ENCODE measurements around the gene ZNF425.
A peak's percentile ranks its signal among the peaks of the same experiment; 100 is the strongest.
"Not testable (repeated sequence)": the region's sequence is repeated elsewhere in the genome, so short reads cannot be mapped to it uniquely, and the experiment has no call there.

The ZNF425 gene, protein sequence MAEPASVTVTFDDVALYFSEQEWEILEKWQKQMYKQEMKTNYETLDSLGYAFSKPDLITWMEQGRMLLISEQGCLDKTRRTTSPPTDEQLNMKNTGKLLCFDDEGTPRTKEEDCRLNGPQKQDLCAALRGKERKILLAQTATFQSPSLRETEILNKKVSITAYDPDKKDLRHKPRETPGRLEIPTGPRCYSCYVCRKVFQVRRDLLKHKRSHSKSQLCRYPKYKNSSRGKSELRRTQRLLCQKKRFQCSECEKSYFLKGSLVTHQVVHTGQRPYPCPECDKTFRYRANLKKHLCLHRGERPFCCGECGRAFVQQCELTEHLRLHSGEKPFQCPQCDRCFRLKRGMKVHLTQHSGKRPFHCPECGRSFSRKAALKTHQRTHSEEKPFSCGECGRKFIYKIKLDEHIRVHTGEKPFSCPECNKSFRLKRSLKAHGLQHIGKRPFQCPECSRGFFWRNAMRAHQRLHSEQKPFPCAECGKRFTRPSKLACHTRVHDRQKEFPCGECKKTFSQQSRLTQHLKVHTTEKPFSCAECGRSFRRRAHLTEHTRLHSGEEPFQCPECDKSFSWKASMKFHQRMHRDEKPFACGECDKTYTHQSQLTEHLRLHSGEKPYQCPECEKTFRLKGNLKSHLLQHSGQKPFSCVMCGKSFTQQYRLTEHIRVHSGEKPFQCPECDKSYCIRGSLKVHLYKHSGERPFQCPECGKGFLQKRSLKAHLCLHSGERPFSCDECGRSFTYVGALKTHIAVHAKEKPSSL

DNA sequence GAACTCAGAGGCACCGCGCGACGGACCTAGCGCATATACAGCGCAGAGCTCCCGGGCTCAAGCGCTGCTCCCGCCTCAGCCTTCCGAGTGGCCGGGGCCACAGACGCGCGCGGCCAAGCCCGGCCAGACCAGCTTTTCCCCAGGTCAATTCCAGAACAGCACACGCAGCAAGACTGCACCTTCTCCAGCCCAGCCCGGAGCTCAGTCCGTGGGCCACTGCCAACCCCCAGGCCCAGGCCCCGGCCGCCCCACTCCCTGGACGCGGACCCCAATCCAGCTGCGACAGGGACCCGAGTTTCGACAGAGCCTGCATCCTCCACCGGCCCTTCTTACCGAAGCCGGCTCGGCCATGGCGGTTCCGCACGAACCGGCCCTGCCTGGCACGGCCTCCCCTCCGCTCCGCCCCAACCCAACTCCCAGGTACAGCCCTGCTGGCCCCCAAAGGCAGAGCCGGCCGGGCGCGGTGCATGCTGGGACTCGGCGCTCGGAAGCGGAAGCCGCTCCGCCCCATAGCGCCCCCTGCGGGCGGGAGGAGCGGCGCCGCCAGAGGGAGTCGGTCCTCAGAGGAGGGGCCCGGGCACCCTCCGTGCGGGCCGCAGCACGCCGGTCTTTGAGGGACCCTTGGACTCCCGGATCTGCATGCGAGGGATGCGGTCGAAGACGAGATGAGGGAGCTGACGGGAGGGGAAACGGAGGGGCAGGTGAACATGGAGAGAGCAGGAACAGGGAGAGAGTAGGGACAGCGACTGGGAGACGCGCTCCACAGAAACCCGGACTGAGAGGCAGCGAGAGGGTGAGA, at the start of gene ZNF425:
TSS of gene ZNF425 (minus strand) at position 462 of the 799 bp plus-strand sequence. CDS start at position 351, 111 bp downstream.
- peak; percentile 55 to 96 (median 89) for DNase-seq

DNA sequence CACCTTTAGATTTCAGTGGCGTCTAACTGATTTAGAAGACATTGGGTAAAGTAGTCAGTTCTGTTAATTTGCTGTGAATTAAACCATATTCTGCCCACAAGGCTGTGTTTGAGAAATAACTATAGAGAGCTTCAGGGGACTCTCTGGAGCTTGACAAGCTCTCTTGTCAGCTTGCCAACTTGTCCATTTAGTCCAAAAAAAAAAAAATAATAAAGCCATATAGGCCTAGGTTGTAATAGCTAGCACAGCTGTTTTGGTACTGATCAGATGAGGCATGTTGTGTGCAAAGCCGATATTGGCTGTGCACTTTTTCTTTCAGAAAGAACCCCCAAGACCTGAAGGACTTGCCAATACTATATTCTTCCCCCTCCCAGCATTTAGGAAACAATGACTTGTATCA, 49.0 kb upstream of the ZNF425 start:
- no peak for DNase-seq

DNA sequence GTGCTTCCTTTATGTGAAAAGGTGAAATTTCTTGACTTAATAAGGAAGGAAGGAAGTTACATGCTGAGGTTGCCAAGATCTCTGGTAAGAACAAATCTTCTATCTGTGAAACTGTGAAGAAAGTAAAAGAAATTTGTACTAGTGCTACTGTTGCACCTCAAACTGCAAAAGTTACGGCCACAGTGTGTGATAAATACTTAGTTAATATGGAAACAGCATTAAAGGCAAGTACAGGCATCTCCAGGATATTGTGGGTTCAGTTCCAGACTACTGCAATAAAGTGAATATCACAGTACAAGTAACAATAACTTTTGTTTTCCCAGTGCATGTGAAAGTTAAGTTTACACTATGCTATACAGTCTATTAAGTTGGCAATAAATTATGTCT, 46.4 kb upstream of the ZNF425 start:
- DNase-seq, result no peak

DNA sequence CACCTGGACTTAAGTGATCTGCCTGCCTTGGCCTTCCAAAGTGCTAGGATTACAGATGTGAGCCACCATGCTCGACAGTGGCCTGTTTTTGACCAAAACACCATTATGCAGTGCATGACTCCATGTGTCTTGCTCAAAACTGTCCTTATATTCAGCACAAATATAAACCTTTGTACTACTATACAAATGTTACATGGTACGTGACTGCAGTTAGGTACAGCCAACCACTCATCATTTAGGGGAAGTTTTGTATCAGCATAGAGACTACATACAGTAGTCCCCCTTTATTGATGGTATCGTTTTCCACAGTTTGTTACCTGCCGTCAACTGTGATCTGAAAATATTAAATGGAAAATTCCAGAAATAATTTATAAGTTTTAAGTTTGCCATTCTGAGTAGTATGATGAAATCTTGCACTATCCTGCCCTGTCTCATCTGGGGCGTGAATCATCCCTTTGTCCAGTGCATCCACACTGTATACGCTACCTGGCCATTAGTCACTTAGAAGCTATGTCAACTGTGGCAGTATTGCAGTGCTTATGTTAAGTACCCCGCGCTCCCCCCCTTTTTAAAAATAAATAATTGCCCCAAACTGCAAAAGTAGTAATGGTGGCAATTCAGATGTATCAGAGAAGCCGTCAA, 45.9 kb upstream of the ZNF425 start:
- no peak for DNase-seq

DNA sequence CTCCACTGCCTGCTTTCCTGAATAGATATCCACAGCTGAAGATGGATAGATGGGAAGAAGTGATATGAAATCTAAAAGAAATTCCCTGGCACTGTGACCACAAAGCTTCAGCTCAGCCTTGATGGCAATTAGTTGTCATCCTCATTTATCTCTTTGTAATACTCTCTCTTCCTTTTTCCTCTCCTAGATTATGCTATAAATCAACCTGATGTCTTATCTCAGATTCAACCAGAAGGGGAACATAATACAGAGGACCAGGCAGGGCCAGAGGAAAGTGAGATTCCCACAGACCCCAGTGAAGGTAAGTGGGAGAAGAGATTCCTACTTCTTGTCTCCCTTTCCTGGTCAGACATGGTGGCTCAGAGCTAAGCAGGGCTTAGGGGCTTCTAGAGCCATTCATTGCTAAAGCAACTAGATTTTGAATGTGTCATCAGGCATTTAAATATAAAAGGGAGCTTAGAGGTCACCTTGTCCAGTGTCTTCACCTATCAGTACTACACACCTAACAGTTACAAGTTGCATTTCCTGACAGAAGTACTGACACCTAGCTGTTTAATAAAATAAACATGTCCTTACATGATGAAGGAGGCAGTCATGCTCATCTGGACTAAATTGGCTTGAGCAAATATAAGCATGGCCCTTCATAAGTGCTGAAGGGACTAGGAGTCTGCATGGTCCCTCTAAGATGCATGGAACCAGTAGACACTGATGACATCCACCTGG, 40.7 kb upstream of the ZNF425 start:
- no peak for DNase-seq

DNA sequence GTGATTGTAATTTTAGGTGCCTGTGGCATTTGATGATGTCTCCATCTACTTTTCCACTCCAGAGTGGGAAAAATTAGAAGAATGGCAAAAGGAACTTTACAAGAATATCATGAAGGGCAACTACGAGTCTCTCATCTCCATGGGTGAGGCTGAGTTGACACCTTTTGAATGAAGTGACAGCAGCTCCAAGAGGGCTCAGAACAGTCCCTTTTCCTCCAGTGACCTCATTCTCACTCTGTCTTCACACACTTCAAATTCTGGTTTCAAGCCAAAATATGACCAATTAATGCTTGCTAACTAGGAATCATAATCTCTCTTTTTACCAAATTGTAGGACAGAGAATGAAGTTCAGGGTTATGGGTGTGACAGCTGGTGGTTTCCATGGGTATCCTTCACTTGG, 40.0 kb upstream of the ZNF425 start:
- no peak for DNase-seq

DNA sequence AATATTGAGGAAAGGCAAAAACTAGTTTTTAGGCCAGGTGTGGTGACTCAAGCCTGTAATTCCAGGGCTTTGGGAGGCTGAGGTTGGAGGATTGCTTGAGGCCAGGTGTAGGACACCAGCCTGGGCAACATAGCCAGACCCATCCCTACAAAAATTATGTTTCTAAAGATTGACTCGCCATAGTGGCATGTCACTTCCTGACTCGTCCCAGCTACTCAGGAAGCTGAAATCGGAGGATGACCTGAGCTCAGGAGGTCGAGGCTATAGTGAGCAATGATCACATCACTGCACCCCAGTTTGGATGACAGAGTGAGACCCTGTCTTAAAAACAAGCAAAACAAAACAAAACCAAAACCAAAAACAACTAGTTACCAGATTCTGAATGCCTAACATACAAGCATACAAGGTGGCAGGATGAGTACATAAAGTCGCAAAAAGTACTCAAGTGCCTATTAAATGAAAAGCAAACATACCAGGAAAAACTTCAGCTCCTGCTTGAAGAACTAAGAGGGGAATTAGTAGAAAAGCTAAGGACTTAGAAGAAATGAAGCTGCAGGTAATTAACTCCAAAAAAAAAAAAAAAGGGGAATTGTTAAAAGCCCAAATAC, 35.2 kb upstream of the ZNF425 start:
- no peak for DNase-seq

DNA sequence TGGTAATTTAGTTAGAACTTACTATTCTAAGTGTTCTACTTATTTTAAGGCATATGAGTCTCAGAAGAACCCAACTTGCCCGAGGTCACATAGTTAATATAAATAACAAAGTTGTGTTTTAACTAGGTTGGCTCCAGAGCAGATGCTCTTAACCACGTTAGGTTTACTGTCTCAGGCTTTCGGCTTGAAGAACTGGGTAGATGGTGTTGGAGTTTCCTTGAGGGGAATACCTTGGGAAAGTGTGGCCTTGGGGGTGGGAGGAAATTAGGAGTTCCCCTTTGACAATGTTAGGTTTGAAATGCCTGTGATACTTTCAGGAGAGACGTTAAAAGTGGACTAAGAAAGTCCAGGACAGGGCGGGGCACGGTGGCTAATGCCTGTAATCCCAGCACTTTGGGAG, 30.8 kb upstream of the ZNF425 start:
- DNase-seq, result no peak

DNA sequence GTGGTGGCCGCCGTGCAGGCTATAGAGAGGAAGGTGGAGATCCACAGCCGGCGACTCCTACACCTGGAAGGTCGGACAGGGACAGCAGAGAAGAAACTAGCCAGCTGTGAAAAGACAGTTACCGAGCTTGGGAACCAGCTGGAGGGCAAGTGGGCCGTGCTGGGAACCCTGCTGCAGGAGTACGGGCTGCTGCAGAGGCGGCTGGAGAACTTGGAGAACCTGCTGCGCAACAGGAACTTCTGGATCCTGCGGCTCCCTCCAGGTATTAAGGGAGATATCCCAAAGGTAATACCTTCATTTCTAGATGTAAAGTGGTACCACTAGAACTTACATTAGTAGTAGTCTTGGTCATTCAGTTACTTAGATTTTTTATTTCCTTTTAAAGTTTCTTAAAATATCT, 27.9 kb upstream of the ZNF425 start:
- DNase-seq, result no peak

DNA sequence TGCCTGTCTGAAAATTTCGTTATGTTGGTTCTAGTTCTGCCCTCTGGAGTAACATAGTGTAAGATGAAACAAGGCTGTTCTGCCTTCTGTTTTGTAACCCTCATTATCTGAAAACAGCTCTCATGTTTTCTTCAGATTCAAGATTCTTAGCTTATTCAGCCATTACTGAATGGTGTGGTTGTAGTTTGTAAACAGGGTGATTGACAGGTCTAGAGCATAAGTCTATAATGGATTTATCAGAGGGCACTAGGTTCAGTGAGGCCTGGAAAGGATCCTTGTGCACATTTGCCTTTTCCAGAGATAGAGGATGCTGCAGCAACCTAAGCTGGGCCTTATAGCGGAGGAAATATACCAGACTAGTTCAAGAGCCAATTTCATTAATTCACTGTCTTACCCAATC, 27.2 kb upstream of the ZNF425 start:
- no peak for DNase-seq

DNA sequence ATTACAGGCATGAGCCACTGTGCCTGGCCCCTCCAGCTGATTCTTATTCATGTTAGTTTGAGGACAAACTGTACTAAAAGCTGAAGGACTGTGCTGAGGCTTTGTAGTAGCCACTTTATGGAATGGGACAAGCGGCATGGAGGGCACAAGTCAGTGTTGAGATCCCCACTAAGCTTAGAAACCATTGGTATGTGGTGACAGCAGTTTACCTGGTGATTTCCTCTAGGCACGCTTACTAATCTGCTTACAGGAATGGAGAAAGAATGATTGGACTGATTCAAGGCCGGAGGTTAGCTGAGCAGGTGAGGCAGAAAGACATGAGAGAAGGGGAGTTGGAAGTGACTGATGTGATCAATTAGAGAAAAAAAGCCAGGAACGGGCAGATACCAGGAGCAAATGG, 24.9 kb upstream of the ZNF425 start:
- DNase-seq, result no peak

DNA sequence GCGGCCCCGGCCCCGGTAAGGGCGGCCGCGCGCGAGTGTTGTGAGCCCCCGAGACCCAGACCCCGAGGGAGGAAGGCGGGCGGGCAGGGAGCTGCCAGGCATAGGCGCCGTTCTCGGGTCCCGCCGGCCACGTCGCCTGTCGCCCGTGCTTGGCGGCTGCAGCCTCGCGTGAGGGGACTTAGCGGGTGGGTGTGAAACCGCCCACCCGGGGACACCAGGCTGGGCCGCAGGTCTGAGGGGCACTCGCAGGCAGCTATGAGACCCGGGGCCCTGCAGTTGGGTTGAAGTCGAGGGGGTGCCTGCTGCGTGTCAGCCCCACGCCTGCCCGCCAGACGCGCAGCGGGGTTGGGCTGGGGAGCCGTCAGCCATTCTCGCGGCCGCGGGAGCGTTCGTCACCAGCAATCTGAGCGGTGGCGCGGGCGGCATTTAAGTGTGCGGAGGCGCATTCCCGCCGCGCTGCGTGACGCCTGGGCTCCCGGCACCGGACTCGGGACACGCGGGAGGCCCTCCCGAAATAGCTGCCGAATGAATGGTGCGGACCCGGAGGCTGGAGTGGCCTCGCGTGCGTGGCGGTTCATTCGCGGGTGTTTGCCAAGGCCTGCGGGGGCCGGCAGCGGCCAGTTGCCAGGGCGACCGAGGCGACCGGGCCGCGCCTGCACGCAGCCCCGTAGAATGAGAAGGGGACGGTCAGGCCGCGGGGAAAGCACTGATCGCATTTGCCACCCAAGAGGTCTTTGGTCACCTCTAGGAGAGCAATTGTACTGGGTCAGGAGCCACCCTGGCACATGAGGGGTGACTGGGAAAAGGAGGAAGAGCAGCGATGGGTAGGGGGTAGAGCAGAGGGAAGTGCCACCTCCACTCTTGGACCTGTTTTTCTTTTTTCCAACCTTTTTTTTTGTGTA, 21.9 kb upstream of the ZNF425 start:
- peak in 12 of 14 donors; percentile 10 to 76 (median 52) for DNase-seq

DNA sequence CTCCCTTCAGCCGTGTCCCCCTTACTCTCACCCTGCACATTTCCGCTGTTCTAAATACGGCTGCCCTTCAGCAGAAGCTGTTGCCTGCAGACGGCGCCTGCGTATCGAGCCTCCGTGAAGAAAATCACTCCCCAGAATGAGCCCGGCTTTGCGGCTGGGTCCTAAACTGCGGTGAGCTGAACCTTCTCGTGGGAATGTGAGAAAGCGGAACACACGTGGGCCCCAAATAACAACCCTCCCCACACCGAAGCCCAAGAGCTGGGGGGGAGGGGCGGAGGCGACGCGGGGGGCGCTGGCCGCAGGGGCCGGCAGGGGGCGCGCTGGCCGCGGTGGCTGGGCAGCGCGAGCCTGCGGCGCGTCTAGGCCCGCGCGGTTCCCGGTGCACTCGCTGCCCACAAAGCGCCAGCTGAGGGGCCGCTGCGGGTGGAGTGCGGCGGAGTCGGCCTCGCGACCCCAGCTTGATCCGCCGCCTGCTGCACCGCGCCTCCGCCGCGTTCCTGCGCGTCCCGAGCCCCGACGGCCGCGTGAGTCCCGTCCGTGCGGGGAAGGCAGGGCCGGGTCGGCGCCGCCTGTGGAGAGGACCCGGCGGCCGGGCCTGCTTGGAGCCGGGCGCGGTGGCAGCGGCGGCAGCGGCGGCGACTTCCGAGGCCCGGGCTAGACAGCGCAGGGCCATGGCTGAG, 21.1 kb upstream of the ZNF425 start, which contains the start of gene ZNF398:
TSS of gene ZNF398 (plus strand) at position 382 of the 680 bp plus-strand sequence. CDS start at position 672, 290 bp downstream.
- DNase-seq, result peak; percentile 13 to 87 (median 67)

DNA sequence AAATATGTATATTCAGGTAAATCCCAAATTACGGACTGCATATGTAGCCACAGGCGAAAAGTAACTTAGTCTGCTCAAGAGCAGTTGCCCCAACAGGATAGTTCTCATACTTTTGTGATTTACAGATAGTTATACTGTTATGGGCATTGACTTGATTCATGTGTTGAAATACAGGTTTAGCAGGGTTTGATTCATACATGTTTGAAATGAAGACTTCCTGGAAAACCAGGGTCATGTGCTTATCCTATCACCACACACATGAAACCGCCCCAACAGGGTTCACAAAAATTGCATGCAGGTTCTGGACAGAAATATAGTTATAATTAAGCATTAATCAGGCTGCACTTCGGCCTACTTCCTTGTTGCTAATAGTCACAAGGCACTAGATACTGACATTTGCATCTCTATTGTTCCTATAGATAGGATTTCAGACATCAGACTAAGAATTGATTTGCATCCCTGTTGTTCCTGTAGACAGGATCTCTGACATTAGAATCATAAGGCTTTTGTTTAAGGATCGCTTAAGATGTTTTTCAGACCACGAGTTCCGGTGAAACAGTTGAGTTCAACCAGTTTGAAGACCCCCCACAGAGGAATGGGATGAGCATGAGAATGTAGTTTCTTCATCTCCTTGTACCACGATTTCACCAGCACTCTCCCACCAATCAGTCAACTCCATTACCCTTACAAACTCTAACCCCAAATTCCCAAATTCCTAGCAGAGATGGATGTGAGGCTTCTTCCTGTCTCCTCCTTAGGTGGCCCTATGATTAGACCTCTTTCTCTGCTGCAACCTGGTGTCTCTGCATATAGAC, 19.1 kb upstream of the ZNF425 start:
- DNase-seq, result no peak

DNA sequence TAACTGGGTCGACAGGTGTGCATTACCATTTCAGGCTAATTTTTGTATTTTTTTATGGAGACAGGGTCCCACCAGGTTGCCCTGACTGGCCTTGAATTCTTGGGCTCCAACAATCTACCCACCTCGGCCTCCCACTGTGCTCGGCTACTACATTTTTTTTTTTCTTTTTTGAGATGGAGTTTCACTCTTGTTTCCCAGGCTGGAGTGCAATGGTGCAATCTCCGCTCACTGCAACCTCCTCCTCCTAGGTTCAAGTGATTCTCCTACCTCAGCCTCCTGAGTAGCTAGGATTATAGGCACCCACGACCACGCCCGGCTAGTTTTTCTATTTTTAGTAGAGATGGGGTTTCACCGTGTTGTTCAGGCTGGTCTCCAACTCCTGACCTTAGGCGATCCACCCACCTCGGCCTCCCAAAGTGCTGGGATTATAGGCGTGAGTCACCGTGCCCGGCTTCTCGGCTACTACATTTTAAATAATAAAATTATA, 18.4 kb upstream of the ZNF425 start:
- DNase-seq, result not testable (repeated sequence)

DNA sequence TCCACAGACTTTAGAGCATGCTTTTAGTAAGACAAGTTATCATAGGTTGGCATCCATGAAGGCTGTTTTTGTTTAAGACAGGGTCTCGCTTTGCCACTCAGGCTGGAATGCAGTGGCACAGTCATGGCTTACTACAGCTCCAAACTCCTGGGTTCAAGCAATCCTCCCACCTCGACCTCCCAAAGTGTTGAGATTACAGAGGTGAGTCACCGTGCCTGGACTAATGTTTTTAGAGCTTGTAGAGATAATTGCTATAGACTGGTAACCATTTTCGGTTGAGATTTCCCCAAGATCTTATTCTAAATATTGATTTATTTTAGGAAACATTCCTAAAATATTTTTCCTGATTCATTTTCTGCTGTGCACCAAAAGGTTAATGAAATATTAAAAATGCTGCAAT, 15.8 kb upstream of the ZNF425 start:
- DNase-seq, result no peak

DNA sequence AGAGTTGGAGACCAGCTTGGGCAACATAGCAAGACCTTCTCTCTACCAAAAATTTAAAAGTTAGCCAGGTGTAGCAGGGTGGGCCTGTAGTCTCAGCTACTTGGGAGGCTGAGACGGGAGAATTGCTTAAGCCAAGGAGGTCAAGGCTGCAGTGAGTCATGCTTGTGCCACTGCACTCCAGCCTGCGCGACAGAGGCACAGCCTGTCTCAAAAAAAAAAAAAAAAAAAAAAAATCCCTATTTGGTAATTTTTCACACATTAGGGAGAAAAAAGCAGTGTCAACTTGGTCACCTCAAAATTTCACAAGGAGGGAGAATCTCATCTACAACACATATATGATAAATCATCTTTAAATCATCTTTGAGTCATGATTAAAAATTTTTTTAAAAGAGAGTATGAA, 14.7 kb upstream of the ZNF425 start:
- no peak for DNase-seq

DNA sequence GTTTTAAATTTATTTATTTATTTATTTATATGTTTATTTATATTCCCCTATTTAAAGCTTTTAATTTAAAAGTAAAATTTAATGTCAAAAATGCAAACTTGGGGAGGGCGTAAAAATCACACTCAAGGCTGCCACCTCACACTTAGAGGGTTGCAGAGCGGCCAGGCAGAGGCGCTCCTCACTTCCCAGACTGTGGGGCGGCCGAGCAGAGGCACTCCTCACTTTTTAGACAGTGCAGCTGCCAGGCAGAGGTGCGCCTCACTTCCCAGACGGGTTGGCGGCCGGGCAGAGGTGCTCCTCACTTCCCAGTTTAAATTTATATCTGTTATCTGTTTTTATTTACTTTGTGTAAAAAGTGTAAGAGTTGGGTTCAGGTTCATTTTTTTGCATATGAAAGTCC, 10.0 kb upstream of the ZNF425 start:
- no peak for DNase-seq
